OCI-LY3 (cell line): Measurements from ENCODE around the gene HILPDA.
"Not testable (repeated sequence)": the region's sequence is repeated elsewhere in the genome, so short reads cannot be mapped to it uniquely, and the experiment has no call there.

Experiments
- CTCF ChIP-seq: fragments of 200-600, 300-600 bp; sonication (generic); IDR thresholded peaks from 2 replicates; pipeline ENCODE4 v1.5.1; 2014; ENCODE audit warnings: antibody characterized with exemption, low read length, low read depth
- EZH2phosphoT487 ChIP-seq: fragments of 200-600 bp; shearing (Covaris generic); IDR thresholded peaks from 2 replicates; pipeline ENCODE4 v1.6.1; 2018; ENCODE audit warnings: antibody characterized with exemption, mixed run types, low read depth

- not testable (repeated sequence) for TF ChIP-seq EZH2phosphoT487, CTCF
Observed at GRCh38 chr7:128488134-128488533, 32.5 kb downstream of the HILPDA start.
